ENCODE results near the gene MALSU1.

GRCh38 chr7:23287612-23288011, 11.5 kb upstream of the MALSU1 start:
- TF ChIP-seq CTCF (IDR thresholded peaks at IDR 0.05) (no peak), POLR2A (IDR thresholded peaks at IDR 0.05) (no peak)

Data from thyroid gland (tissue), 4 donors.